Large intestine (tissue), 3 donors: ENCODE measurements around the gene TRIO. TPM values are rescaled to one million over a fixed set of nuclear protein-coding genes. Genes with fewer than 3 reads are reported as not detected.

ENCODE experiments used
- DNase-seq, 2 donors: peaks; one replicate each; pipeline versions ENCODE4 v3.0.0 to v3.0.0-alpha.2; 2013
- H3K27ac ChIP-seq: one replicate; pipeline ENCODE4 v1.5.1; 2013; ENCODE audit warnings: low read length
- H3K27me3 ChIP-seq: 2 replicates; pipeline ENCODE4 v1.6.1; 2013; ENCODE audit warnings: low read length; ENCODE audit not compliant: control insufficient read depth, insufficient read depth
- H3K36me3 ChIP-seq: 2 replicates; pipeline ENCODE4 v1.6.1; 2013; ENCODE audit warnings: low read length; ENCODE audit not compliant: control insufficient read depth, insufficient read depth
- H3K4me1 ChIP-seq: one replicate; pipeline ENCODE4 v1.6.1; 2013; ENCODE audit warnings: low read length; ENCODE audit not compliant: control insufficient read depth, insufficient read depth
- H3K4me3 ChIP-seq: one replicate; pipeline ENCODE4 v1.5.1; 2013; ENCODE audit warnings: low read length
- H3K9me3 ChIP-seq: one replicate; pipeline ENCODE4 v1.6.1; 2013; ENCODE audit warnings: mild to moderate bottlenecking, low read depth, low read length, moderate library complexity; ENCODE audit not compliant: control insufficient read depth
- WGBS: methylation state at CpG from one replicate; pipeline ENCODE4 v1.1.5; 2013; ENCODE audit warnings: low lambda C conversion rate; ENCODE audit not compliant: insufficient coverage; 5-methylcytosine and 5-hydroxymethylcytosine counted together
- polyA plus RNA-seq: library from polyadenylated mRNA; unstranded; fragments of 120-200 nt; gene quantifications from one replicate; pipeline ENCODE4 v1.2.1, GENCODE V29; 2013

The TRIO gene
- polyA plus RNA-seq, 1 donor, result 66.6 TPM

- no peaks in the 10 kb centered on the region for H3K27me3 ChIP-seq
- H3K27ac ChIP-seq, result no peak overlapping the region
- no peak for DNase-seq
- H3K9me3 ChIP-seq, result no peaks in the 10 kb centered on the region
- no peak overlapping the region for H3K4me3 ChIP-seq
- no CpG with 5 or more reads among the region's 8 CpGs for WGBS
- no peaks in the 10 kb centered on the region for H3K4me1 ChIP-seq
- peaks cover 85% of the 10 kb centered on the region for H3K36me3 ChIP-seq
Observed at GRCh38 chr5:14481349-14481748, 338.2 kb downstream of the TRIO start.

GRCh38 chr5:14482085-14482484 is 338.9 kb downstream of the TRIO start:
- no peak for DNase-seq
- H3K9me3 ChIP-seq, result no peaks in the 10 kb centered on the region
- H3K27me3 ChIP-seq, result no peaks in the 10 kb centered on the region
- H3K27ac ChIP-seq, result no peak overlapping the region
- no peaks in the 10 kb centered on the region for H3K4me1 ChIP-seq
- H3K36me3 ChIP-seq, result peaks cover 87% of the 10 kb centered on the region
- no peak overlapping the region for H3K4me3 ChIP-seq
- WGBS, result 100% methylated on average over 2 of the region's 5 CpGs

- peaks cover 4% of the 10 kb centered on the region for H3K9me3 ChIP-seq
- no peak for DNase-seq
- no peak overlapping the region for H3K4me3 ChIP-seq
- H3K27me3 ChIP-seq, result no peaks in the 10 kb centered on the region
- H3K36me3 ChIP-seq, result peaks cover 82% of the 10 kb centered on the region
- WGBS, result no CpG with 5 or more reads among the region's 16 CpGs
- no peaks in the 10 kb centered on the region for H3K4me1 ChIP-seq
- H3K27ac ChIP-seq, result no peak overlapping the region
Observed at GRCh38 chr5:14483504-14484157, 340.5 kb downstream of the TRIO start.

GRCh38 chr5:14486486-14486885 is 343.3 kb downstream of the TRIO start:
- peaks cover 86% of the 10 kb centered on the region for H3K36me3 ChIP-seq
- H3K4me1 ChIP-seq, result no peaks in the 10 kb centered on the region
- no peak overlapping the region for H3K4me3 ChIP-seq
- no peak for DNase-seq
- H3K9me3 ChIP-seq, result peaks cover 4% of the 10 kb centered on the region
- no CpG with 5 or more reads among the region's 5 CpGs for WGBS
- no peak overlapping the region for H3K27ac ChIP-seq
- H3K27me3 ChIP-seq, result no peaks in the 10 kb centered on the region

GRCh38 chr5:14486996-14487896 is 344.1 kb downstream of the TRIO start:
- H3K4me1 ChIP-seq, result no peaks in the 10 kb centered on the region
- no peak overlapping the region for H3K27ac ChIP-seq
- H3K36me3 ChIP-seq, result peaks cover 87% of the 10 kb centered on the region
- no peak for DNase-seq
- no CpG with 5 or more reads among the region's 62 CpGs for WGBS
- H3K27me3 ChIP-seq, result no peaks in the 10 kb centered on the region
- H3K4me3 ChIP-seq, result no peak overlapping the region
- H3K9me3 ChIP-seq, result peaks cover 4% of the 10 kb centered on the region

GRCh38 chr5:14487897-14488570 is 344.9 kb downstream of the TRIO start:
- no peak overlapping the region for H3K4me3 ChIP-seq
- H3K4me1 ChIP-seq, result no peaks in the 10 kb centered on the region
- H3K27ac ChIP-seq, result no peak overlapping the region
- peaks cover 87% of the 10 kb centered on the region for H3K36me3 ChIP-seq
- no peaks in the 10 kb centered on the region for H3K27me3 ChIP-seq
- 97% methylated on average over 10 of the region's 60 CpGs for WGBS
- DNase-seq, result no peak
- H3K9me3 ChIP-seq, result peaks cover 4% of the 10 kb centered on the region

GRCh38 chr5:14488709-14489108 is 345.6 kb downstream of the TRIO start:
- H3K9me3 ChIP-seq, result peaks cover 4% of the 10 kb centered on the region
- no peaks in the 10 kb centered on the region for H3K4me1 ChIP-seq
- peaks cover 87% of the 10 kb centered on the region for H3K36me3 ChIP-seq
- H3K27ac ChIP-seq, result no peak overlapping the region
- H3K27me3 ChIP-seq, result no peaks in the 10 kb centered on the region
- WGBS, result 94% methylated on average over 2 of the region's 11 CpGs
- no peak overlapping the region for H3K4me3 ChIP-seq
- DNase-seq, result no peak

GRCh38 chr5:14489643-14490042 is 346.5 kb downstream of the TRIO start:
- no peak overlapping the region for H3K4me3 ChIP-seq
- H3K36me3 ChIP-seq, result peaks cover 87% of the 10 kb centered on the region
- H3K27ac ChIP-seq, result no peak overlapping the region
- no peaks in the 10 kb centered on the region for H3K4me1 ChIP-seq
- WGBS, result no CpG with 5 or more reads among the region's 5 CpGs
- no peak for DNase-seq
- H3K27me3 ChIP-seq, result no peaks in the 10 kb centered on the region
- peaks cover 4% of the 10 kb centered on the region for H3K9me3 ChIP-seq

GRCh38 chr5:14490309-14490711 is 347.2 kb downstream of the TRIO start:
- H3K9me3 ChIP-seq, result peaks cover 4% of the 10 kb centered on the region
- peaks cover 82% of the 10 kb centered on the region for H3K36me3 ChIP-seq
- H3K4me3 ChIP-seq, result no peak overlapping the region
- DNase-seq, result no peak
- no CpG with 5 or more reads among the region's 2 CpGs for WGBS
- H3K27me3 ChIP-seq, result no peaks in the 10 kb centered on the region
- no peak overlapping the region for H3K27ac ChIP-seq
- H3K4me1 ChIP-seq, result no peaks in the 10 kb centered on the region
